Measurements from ENCODE around the gene ARHGAP10. TPM values are rescaled to one million over a fixed set of nuclear protein-coding genes. Genes with fewer than 3 reads are reported as not detected.
"Not testable (repeated sequence)": the region's sequence is repeated elsewhere in the genome, so short reads cannot be mapped to it uniquely, and the experiment has no call there.

Gene ARHGAP10
- total RNA-seq, 2 experiments from 2014 or later, result 0.11 TPM; not detected in 1

DNA sequence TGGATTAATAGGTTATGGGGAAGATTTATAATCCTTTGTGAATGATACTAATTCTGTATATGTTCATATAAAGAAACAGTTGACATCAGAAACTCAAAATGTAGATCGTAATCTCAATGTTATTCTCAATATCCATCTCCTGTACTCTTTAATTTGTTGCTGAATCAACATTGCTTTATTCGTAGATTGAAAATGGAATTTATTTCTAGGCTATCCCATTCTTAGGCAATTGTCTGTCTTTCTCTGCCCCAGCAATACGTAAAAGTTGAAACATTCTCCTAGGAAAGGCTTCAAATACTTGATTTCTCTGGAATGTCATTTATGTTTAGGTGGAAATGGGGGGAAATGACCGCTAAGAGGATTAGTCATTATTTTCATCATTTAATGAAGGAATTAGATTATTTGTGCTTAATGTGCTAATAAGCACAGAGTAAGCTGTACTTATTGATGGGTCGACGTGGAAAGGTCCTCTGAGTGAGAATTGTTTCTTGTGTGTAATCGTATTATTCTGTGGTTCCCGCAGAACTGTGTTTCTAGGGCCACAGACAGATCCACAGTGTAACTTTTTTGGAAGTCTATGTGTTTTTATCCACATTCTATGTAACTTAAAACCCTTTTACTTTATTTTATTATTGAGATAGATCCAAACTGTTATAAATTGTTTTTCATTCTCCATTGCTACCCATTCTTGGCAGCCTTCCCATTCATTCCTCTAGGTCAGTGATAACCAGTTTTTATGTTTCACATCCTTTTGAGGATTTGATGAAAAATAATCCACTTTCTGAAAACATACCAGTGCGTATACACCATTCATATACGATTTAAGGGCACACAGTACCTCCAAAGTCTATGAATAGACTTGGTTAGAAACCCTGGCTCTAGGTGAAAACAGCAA lies 262.9 kb downstream of the ARHGAP10 start:
- POLR2A ChIA-PET, result interaction anchor here (1.3 kb wide), 1 partner anchor 12 kb away, joined by 4 read pairs; no protein-coding TSS in a partner anchor

GRCh38 chr4:147996859-147997258 lies 265.0 kb downstream of the ARHGAP10 start:
- TF ChIP-seq EZH2phosphoT487 (IDR thresholded peaks at IDR 0.05; ENCODE audit: borderline replicate concordance, low read depth, low read length) (no peak), CTCF (conservative IDR thresholded peaks at IDR 0.05; ENCODE audit: low read length) (no peak)
- H3K4me3 ChIP-seq (ENCODE audit: low read depth, low read length, poor library complexity, severe bottlenecking), result no peak overlapping the region
- no peak overlapping the region for H2AFZ ChIP-seq (ENCODE audit: low read length)
- no peaks in the 10 kb centered on the region for H3K36me3 ChIP-seq (ENCODE audit: insufficient read depth, low read length)
- no peaks in the 10 kb centered on the region for H3K9me3 ChIP-seq (ENCODE audit: low read length)
- no peaks in the 10 kb centered on the region for H3K79me2 ChIP-seq (ENCODE audit: insufficient read depth, low read depth, low read length)
- H3K4me1 ChIP-seq (ENCODE audit: insufficient read depth, low read length, poor library complexity, severe bottlenecking), result no peaks in the 10 kb centered on the region
- no peaks in the 10 kb centered on the region for H3K9me2 ChIP-seq (ENCODE audit: insufficient read depth, low read length)
- no peak overlapping the region for H3K27ac ChIP-seq (ENCODE audit: low read depth, low read length, poor library complexity, severe bottlenecking)
- no peak for DNase-seq (ENCODE audit: low spot score)
- BruUV-seq (replicated peaks), result no TSS peak
- intact Hi-C loops (cut with micrococcal nuclease; ENCODE audit: unreplicated experiment), result no loop called here
- POLR2A ChIA-PET, result no interaction called here
- H4K20me1 ChIP-seq (ENCODE audit: insufficient read depth, low read length), result no peaks in the 10 kb centered on the region
- no peak overlapping the region for H3K4me2 ChIP-seq (ENCODE audit: low read length)
- CTCF ChIA-PET (ENCODE audit: unreplicated experiment), result no interaction called here

More for the DNA sequence above, 262.9 kb downstream of the ARHGAP10 start:
- no peaks in the 10 kb centered on the region for H3K36me3 ChIP-seq (ENCODE audit: insufficient read depth, low read length)
- H2AFZ ChIP-seq (ENCODE audit: low read length), result no peak overlapping the region
- no peak for DNase-seq (ENCODE audit: low spot score)
- H3K4me1 ChIP-seq (ENCODE audit: insufficient read depth, low read length, poor library complexity, severe bottlenecking), result no peaks in the 10 kb centered on the region
- no peak overlapping the region for H3K27ac ChIP-seq (ENCODE audit: low read depth, low read length, poor library complexity, severe bottlenecking)
- no peak overlapping the region for H3K4me3 ChIP-seq (ENCODE audit: low read depth, low read length, poor library complexity, severe bottlenecking)
- H4K20me1 ChIP-seq (ENCODE audit: insufficient read depth, low read length), result no peaks in the 10 kb centered on the region
- BruUV-seq (replicated peaks), result no TSS peak
- H3K79me2 ChIP-seq (ENCODE audit: insufficient read depth, low read depth, low read length), result no peaks in the 10 kb centered on the region
- H3K9me3 ChIP-seq (ENCODE audit: low read length), result no peaks in the 10 kb centered on the region
- H3K9me2 ChIP-seq (ENCODE audit: insufficient read depth, low read length), result no peaks in the 10 kb centered on the region
- CTCF ChIA-PET (ENCODE audit: unreplicated experiment), result no interaction called here
- TF ChIP-seq EZH2phosphoT487 (IDR thresholded peaks at IDR 0.05; ENCODE audit: borderline replicate concordance, low read depth, low read length), result no peak
- no peak for TF ChIP-seq CTCF (conservative IDR thresholded peaks at IDR 0.05; ENCODE audit: low read length)
- intact Hi-C loops (cut with micrococcal nuclease; ENCODE audit: unreplicated experiment), result no loop called here
- no peak overlapping the region for H3K4me2 ChIP-seq (ENCODE audit: low read length)

- BruUV-seq (replicated peaks); CTCF ChIA-PET (ENCODE audit: unreplicated experiment); H3K4me2 ChIP-seq (ENCODE audit: low read length); H3K9me2 ChIP-seq (ENCODE audit: insufficient read depth, low read length); H2AFZ ChIP-seq (ENCODE audit: low read length); intact Hi-C loops (cut with micrococcal nuclease; ENCODE audit: unreplicated experiment); H3K27ac ChIP-seq (ENCODE audit: low read depth, low read length, poor library complexity, severe bottlenecking); H3K36me3 ChIP-seq (ENCODE audit: insufficient read depth, low read length); H3K4me1 ChIP-seq (ENCODE audit: insufficient read depth, low read length, poor library complexity, severe bottlenecking); H3K9me3 ChIP-seq (ENCODE audit: low read length); H3K79me2 ChIP-seq (ENCODE audit: insufficient read depth, low read depth, low read length); POLR2A ChIA-PET; H4K20me1 ChIP-seq (ENCODE audit: insufficient read depth, low read length); H3K4me3 ChIP-seq (ENCODE audit: low read depth, low read length, poor library complexity, severe bottlenecking); DNase-seq (ENCODE audit: low spot score): not testable (repeated sequence)
Measured at GRCh38 chr4:148000038-148000437, 268.1 kb downstream of the ARHGAP10 start.
